Neutrophil (primary cell): Measurements from ENCODE around the gene PLTP.

ENCODE experiments used
- H3K27ac ChIP-seq: fragments of 200-600 bp; sonication (generic); 2 replicates; pipeline ENCODE4 v1.5.1; 2016; ENCODE audit warnings: mild to moderate bottlenecking, moderate library complexity
- H3K27me3 ChIP-seq: fragments of 200-600 bp; sonication (generic); 2 replicates; pipeline ENCODE4 v1.6.0; 2016; ENCODE audit warnings: mild to moderate bottlenecking
- H3K36me3 ChIP-seq: fragments of 200-600 bp; sonication (generic); 2 replicates; pipeline ENCODE4 v1.5.1; 2017
- H3K4me1 ChIP-seq, 2 experiments: fragments of 200-600 bp in 1 of 2; sonication (generic) in 1 of 2; 1 replicate in 1 of 2; 2 replicates in 1 of 2; pipeline versions ENCODE4 v1.5.1 to v1.6.1; 2013 to 2016; ENCODE audit warnings: low read depth in 1 of 2, low read length in 1 of 2, mild to moderate bottlenecking in 1 of 2, moderate library complexity in 1 of 2; ENCODE audit not compliant: control insufficient read depth in 1 of 2, insufficient read depth in 1 of 2
- H3K4me3 ChIP-seq, 2 experiments: fragments of 200-600 bp in 1 of 2; sonication (generic) in 1 of 2; 1 replicate in 1 of 2; 2 replicates in 1 of 2; pipeline ENCODE4 v1.5.1; 2013 to 2016; ENCODE audit warnings: low read depth in 1 of 2, low read length in 1 of 2, mild to moderate bottlenecking in 1 of 2, moderate library complexity in 1 of 2
- H3K9me3 ChIP-seq: fragments of 200-600 bp; sonication (generic); 2 replicates; pipeline ENCODE4 v1.5.1; 2016
- CTCF ChIP-seq: fragments of 200-600 bp; sonication (generic); IDR thresholded peaks from 2 replicates; pipeline ENCODE4 v1.5.1; 2016; ENCODE audit warnings: antibody characterized with exemption

The PLTP gene

GRCh38 chr20:45850238-45850637, 61.7 kb downstream of the PLTP start:
- Histone ChIP-seq H3K4me1 (no peaks in the 10 kb centered on the region), H3K9me3 (no peaks in the 10 kb centered on the region), H3K4me3 (no peak overlapping the region), H3K27ac (no peak overlapping the region), H3K27me3 (no peaks in the 10 kb centered on the region), H3K36me3 (peaks cover 98% of the 10 kb centered on the region)
- no peak for TF ChIP-seq CTCF

GRCh38 chr20:45848969-45849582, 62.9 kb downstream of the PLTP start:
- H3K27me3 ChIP-seq: no peaks in the 10 kb centered on the region
- H3K36me3 ChIP-seq: peaks cover 99% of the 10 kb centered on the region
- H3K4me3 ChIP-seq: no peak overlapping the region
- H3K9me3 ChIP-seq: no peaks in the 10 kb centered on the region
- H3K4me1 ChIP-seq: no peaks in the 10 kb centered on the region
- H3K27ac ChIP-seq: no peak overlapping the region
- no peak for TF ChIP-seq CTCF
